Measurements from ENCODE around the gene ADGRB2.

ADGRB2 gene

DNA sequence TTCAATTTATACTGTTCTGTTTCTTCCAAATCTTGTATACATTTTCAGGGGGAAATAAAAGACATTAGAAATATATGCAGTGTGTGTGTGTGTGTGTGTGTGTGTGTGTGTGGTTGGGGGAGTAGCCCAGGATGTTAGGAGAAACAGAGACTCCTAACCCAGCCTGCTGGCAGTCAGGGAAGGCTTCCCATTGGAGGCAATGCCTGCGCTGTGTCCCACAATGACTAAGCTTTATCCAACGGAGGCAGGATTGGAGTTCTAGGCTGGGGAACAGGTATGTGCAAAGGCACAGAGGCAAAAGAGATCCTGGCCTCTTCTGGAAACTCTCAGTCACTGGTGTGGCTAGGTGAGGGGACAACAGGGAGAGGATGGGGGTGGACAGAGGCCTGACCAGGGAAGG, 16.5 kb upstream of the ADGRB2 start:
- no peaks in the 10 kb centered on the region for H3K36me3 ChIP-seq
- H3K4me3 ChIP-seq (ENCODE audit: low read depth, low read length): no peak overlapping the region
- DNase-seq: no peak
- H3K27me3 ChIP-seq (ENCODE audit: insufficient read depth, low read depth, severe bottlenecking): no peaks in the 10 kb centered on the region
- H3K27ac ChIP-seq: peak overlapping the region; percentile 56; the same call in 1 of the 2 replicates
- TF ChIP-seq, protein P1, sequence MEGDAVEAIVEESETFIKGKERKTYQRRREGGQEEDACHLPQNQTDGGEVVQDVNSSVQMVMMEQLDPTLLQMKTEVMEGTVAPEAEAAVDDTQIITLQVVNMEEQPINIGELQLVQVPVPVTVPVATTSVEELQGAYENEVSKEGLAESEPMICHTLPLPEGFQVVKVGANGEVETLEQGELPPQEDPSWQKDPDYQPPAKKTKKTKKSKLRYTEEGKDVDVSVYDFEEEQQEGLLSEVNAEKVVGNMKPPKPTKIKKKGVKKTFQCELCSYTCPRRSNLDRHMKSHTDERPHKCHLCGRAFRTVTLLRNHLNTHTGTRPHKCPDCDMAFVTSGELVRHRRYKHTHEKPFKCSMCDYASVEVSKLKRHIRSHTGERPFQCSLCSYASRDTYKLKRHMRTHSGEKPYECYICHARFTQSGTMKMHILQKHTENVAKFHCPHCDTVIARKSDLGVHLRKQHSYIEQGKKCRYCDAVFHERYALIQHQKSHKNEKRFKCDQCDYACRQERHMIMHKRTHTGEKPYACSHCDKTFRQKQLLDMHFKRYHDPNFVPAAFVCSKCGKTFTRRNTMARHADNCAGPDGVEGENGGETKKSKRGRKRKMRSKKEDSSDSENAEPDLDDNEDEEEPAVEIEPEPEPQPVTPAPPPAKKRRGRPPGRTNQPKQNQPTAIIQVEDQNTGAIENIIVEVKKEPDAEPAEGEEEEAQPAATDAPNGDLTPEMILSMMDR (IDR thresholded peaks at IDR 0.05; ENCODE audit: low read depth, low read length): no peak
- H3K9me3 ChIP-seq (ENCODE audit: severe bottlenecking): no peaks in the 10 kb centered on the region

DNA sequence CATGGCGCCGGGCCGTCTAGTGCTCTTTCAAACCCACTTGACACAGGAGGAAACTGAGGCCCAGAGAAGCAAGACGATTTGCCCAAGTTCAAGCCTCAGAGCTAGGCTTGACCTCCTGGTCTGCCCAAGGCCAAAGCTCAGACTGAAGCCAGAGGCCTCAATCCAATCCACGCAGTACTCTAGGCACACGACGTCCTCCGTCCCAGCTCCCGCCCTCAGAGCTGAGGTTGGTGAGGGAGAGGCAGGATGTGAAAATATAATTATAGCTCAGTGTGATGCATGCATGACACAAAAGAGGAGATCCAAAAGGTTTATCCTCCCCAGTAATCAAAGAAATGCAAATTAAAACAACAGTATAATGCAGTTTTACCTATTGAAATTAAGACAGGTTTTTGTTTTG, 15.5 kb upstream of the ADGRB2 start:
- H3K27me3 ChIP-seq (ENCODE audit: insufficient read depth, low read depth, severe bottlenecking): no peaks in the 10 kb centered on the region
- TF ChIP-seq, protein P1 (IDR thresholded peaks at IDR 0.05; ENCODE audit: low read depth, low read length): no peak
- no peak for DNase-seq
- H3K27ac ChIP-seq: no peak overlapping the region
- H3K36me3 ChIP-seq: no peaks in the 10 kb centered on the region
- H3K9me3 ChIP-seq (ENCODE audit: severe bottlenecking): no peaks in the 10 kb centered on the region
- no peak overlapping the region for H3K4me3 ChIP-seq (ENCODE audit: low read depth, low read length)

DNA sequence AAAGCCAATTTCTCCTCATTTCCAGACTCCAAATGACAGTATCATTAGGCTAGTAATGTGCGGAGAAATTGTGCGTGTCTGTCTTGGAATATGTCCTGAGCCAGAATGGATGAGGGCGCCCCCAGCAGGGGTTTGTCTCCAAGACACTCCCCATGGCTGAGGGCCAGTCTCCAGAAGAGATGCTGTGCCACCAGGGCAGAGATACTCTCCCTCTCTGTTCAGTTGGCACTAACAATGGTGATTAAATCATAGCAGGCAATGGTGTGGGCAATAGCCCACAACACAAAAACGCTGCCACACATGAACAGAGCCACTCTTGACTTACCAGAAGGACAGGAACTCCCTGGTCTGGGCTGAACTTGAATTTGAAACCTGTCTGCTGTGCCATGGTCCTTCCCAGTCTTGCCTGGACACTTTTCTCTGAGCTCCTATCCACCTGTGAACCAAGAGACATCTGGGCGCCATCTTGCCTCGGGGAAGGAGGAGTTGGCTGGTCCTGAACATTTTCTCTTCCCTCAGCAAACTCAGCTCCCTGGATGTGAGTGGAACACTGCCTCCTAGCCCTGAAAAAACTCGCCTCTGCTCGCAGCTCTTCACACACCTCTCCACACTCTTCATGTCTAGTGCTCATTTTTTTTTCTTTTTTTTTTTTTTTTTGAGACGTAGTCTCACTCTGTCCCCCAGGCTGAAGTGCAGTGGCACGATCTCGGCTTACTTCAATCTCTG, 14.8 kb upstream of the ADGRB2 start:
- no peaks in the 10 kb centered on the region for H3K36me3 ChIP-seq
- TF ChIP-seq, protein P1 (IDR thresholded peaks at IDR 0.05; ENCODE audit: low read depth, low read length): no peak
- DNase-seq: no peak
- no peak overlapping the region for H3K4me3 ChIP-seq (ENCODE audit: low read depth, low read length)
- no peak overlapping the region for H3K27ac ChIP-seq
- no peaks in the 10 kb centered on the region for H3K27me3 ChIP-seq (ENCODE audit: insufficient read depth, low read depth, severe bottlenecking)
- H3K9me3 ChIP-seq (ENCODE audit: severe bottlenecking): no peaks in the 10 kb centered on the region

DNA sequence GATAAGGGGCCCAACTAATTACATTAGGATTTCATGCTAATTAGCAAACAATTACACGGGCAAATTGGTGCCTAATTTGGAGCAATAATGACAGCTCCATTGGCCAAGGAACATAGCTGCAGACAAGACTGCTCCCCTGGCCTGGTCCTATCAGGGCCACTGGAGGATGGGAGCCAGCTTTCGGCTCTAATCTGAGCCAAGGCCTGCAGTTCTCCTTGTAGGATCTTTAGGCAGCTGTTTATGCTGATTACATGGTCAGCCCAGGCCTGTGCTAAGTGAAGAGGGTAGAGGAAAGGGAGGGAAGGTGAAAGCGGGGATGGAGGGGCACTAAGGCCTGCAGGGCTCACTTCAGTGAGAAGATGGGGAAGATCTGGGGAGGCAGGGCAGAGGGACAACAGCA, 12.4 kb upstream of the ADGRB2 start:
- Histone ChIP-seq H3K27me3 (ENCODE audit: insufficient read depth, low read depth, severe bottlenecking) (no peaks in the 10 kb centered on the region), H3K9me3 (ENCODE audit: severe bottlenecking) (no peaks in the 10 kb centered on the region), H3K4me3 (ENCODE audit: low read depth, low read length) (no peak overlapping the region), H3K36me3 (no peaks in the 10 kb centered on the region), H3K27ac (no peak overlapping the region)
- TF ChIP-seq, protein P1 (IDR thresholded peaks at IDR 0.05; ENCODE audit: low read depth, low read length): no peak
- DNase-seq: no peak

DNA sequence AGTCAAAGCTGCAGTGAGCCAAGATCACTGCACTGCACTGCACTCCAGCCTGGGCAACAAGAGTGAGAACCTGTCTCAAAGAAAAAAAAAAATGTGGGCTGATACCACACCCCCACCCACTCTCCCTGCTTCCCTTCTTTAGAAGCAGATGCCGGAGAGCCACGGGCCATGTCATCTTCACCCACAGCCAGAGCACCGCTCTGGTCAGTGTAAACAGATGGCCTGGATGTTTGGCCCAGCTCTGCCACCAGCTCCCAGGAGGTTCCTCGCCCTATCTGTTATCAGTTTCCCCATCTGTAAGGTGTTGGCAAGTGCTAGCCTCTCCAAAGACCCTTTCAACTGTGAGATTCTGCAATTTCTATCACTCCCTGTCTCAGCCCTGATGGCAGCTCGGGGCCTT, 11.9 kb upstream of the ADGRB2 start:
- Histone ChIP-seq H3K27me3 (ENCODE audit: insufficient read depth, low read depth, severe bottlenecking) (no peaks in the 10 kb centered on the region), H3K27ac (no peak overlapping the region), H3K9me3 (ENCODE audit: severe bottlenecking) (no peaks in the 10 kb centered on the region), H3K4me3 (ENCODE audit: low read depth, low read length) (no peak overlapping the region), H3K36me3 (no peaks in the 10 kb centered on the region)
- no peak for DNase-seq
- TF ChIP-seq, protein P1 (IDR thresholded peaks at IDR 0.05; ENCODE audit: low read depth, low read length): no peak
